Activated CD4-positive, alpha-beta T cell treated with anti-CD3 and anti-CD28 coated beads, Interleukin-2, amount 10 ng/mL, durations not matched to agents 24 days and 14 days (primary cell): ENCODE results near the gene MAST4. TPM values are rescaled to one million over a fixed set of nuclear protein-coding genes. Genes with fewer than 3 reads are reported as not detected.

ENCODE experiments used
- DNase-seq: peaks from one replicate; pipeline ENCODE4 v3.0.0; 2022
- H3K27ac Mint-ChIP-seq: one replicate; pipeline ENCODE4 v1.8.0; 2022; ENCODE audit warnings: mild to moderate bottlenecking, mixed read lengths
- H3K27me3 Mint-ChIP-seq: one replicate; pipeline ENCODE4 v1.8.0; 2022; ENCODE audit warnings: mixed read lengths
- H3K36me3 Mint-ChIP-seq: one replicate; pipeline ENCODE4 v1.8.0; 2022; ENCODE audit warnings: low read depth, mild to moderate bottlenecking, mixed read lengths
- H3K4me1 Mint-ChIP-seq: one replicate; pipeline ENCODE4 v1.8.0; 2021; ENCODE audit warnings: mixed read lengths
- H3K4me3 Mint-ChIP-seq: one replicate; pipeline ENCODE4 v1.8.0; 2022; ENCODE audit warnings: mild to moderate bottlenecking, moderate library complexity, mixed read lengths
- H3K9me3 Mint-ChIP-seq: one replicate; pipeline ENCODE4 v1.8.0; 2021; ENCODE audit warnings: mixed read lengths
- intact Hi-C: fragments of 100-400 bp; cut with micrococcal nuclease; formaldehyde crosslinking; loops from one replicate; pipeline ENCODE4 v1.15.1; 2023
- total RNA-seq: library from RNA; stranded (reverse); gene quantifications from 2 replicates; pipeline ENCODE4 v1.2.3, GENCODE V29; 2022

MAST4 gene
- total RNA-seq, 1 donor from 2014 or later: 16.1 TPM

- no peak overlapping the region for H3K27ac Mint-ChIP-seq
- DNase-seq: no peak
Observed at GRCh38 chr5:66704790-66705425, 108.7 kb downstream of the MAST4 start.

DNA sequence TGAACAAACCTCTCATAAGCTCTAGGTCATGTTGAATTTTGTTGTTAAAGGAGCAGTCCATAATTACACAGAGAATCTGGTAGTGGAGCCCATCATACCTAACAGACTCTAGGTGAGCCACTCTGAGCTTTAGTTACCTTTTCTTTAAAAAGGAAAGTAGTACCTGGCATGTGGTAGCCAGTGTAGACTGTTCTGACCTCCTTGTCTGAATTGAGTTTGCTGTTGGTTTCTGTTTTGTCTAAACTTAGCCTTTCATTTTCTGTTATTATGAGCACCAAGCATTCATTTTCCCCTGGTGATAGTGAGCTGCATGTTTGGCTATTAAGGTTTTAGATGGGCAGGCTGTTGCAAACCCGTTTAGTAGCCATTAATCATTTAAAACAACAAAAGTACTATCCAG lies 112.2 kb downstream of the MAST4 start:
- intact Hi-C loops: no loop called here
- no peak for DNase-seq
- Mint-ChIP-seq H3K9me3 (peaks cover 11% of the 10 kb centered on the region), H3K27me3 (peaks cover 6% of the 10 kb centered on the region), H3K36me3 (no peaks in the 10 kb centered on the region), H3K4me1 (peaks cover 3% of the 10 kb centered on the region), H3K4me3 (no peak overlapping the region), H3K27ac (no peak overlapping the region)

More at GRCh38 chr5:66704790-66705425, 108.7 kb downstream of the MAST4 start:
- intact Hi-C loops: no loop called here
- H3K4me1 Mint-ChIP-seq: peaks cover 3% of the 10 kb centered on the region
- peaks cover 4% of the 10 kb centered on the region for H3K27me3 Mint-ChIP-seq
- no peaks in the 10 kb centered on the region for H3K36me3 Mint-ChIP-seq
- no peak overlapping the region for H3K4me3 Mint-ChIP-seq
- peaks cover 5% of the 10 kb centered on the region for H3K9me3 Mint-ChIP-seq

- DNase-seq: no peak
- H3K9me3 Mint-ChIP-seq: peaks cover 11% of the 10 kb centered on the region
- intact Hi-C loops: no loop called here
- H3K27me3 Mint-ChIP-seq: peaks cover 5% of the 10 kb centered on the region
- H3K27ac Mint-ChIP-seq: no peak overlapping the region
- H3K4me3 Mint-ChIP-seq: no peak overlapping the region
- peaks cover 3% of the 10 kb centered on the region for H3K4me1 Mint-ChIP-seq
- H3K36me3 Mint-ChIP-seq: no peaks in the 10 kb centered on the region
Observed at GRCh38 chr5:66710557-66711088, 114.4 kb downstream of the MAST4 start.

GRCh38 chr5:66713998-66714397 lies 117.8 kb downstream of the MAST4 start:
- H3K27me3 Mint-ChIP-seq: peaks cover 8% of the 10 kb centered on the region
- intact Hi-C loops: no loop called here
- H3K27ac Mint-ChIP-seq: no peak overlapping the region
- peaks cover 7% of the 10 kb centered on the region for H3K9me3 Mint-ChIP-seq
- H3K4me1 Mint-ChIP-seq: no peaks in the 10 kb centered on the region
- no peak for DNase-seq
- no peak overlapping the region for H3K4me3 Mint-ChIP-seq
- no peaks in the 10 kb centered on the region for H3K36me3 Mint-ChIP-seq

- no peaks in the 10 kb centered on the region for H3K9me3 Mint-ChIP-seq
- no peak overlapping the region for H3K4me3 Mint-ChIP-seq
- DNase-seq: no peak
- H3K27ac Mint-ChIP-seq: no peak overlapping the region
- no peaks in the 10 kb centered on the region for H3K4me1 Mint-ChIP-seq
- H3K36me3 Mint-ChIP-seq: no peaks in the 10 kb centered on the region
- peaks cover 20% of the 10 kb centered on the region for H3K27me3 Mint-ChIP-seq
- intact Hi-C loops: no loop called here
Observed at GRCh38 chr5:66717455-66718373, 121.5 kb downstream of the MAST4 start.

DNA sequence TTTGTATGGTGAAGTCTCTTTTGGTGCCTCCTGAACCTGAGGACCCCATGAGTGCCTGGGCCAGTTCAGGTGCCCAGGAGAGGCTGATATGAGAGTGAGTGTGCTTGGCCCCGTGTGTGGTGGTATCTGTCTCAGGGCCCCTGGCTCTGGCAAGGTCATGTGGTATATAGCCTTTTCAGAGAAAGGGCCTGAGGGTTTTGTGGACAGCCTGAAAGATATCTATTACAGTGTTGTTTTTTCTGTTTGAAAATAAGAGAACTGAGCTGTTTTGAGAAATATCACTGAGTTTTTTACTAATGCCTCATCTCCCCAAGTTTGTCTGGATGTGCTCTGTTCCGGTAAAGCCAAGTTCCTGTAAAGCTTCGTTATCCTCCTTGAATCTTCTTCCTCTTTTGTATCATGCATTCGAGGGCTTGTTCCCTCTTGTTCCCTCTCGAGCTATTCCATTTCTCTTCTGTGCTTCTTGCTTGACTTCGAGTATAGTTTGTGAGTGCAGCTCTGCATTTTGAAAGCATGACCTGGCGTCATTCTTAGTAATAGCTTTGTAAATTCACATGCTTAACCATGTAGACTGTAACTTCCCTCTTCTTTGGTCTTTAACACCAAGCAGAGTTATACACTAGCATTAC lies 122.3 kb downstream of the MAST4 start:
- peaks cover 21% of the 10 kb centered on the region for H3K27me3 Mint-ChIP-seq
- no peak for DNase-seq
- no peak overlapping the region for H3K27ac Mint-ChIP-seq
- H3K4me1 Mint-ChIP-seq: no peaks in the 10 kb centered on the region
- H3K36me3 Mint-ChIP-seq: no peaks in the 10 kb centered on the region
- intact Hi-C loops: no loop called here
- no peak overlapping the region for H3K4me3 Mint-ChIP-seq
- H3K9me3 Mint-ChIP-seq: no peaks in the 10 kb centered on the region

DNA sequence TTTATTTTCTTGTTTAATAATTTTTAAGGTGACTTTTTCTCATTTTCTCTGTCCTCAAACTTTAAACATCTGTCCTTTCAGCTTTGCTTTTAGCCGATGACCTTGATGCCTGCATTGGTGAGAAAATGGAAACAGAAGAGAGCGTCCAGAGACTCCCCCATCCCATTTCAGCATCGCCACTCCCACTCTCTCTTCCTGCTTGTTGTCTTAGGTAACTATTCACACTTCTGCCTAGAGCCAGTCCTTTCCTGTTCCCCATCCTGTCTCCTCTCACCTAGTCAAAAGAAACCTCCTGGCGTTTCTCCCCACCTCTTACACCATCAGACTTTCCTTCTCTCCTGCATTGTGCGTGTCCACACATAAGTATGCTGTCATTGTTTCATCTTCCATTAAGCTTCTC lies 124.6 kb downstream of the MAST4 start:
- intact Hi-C loops: no loop called here
- Mint-ChIP-seq H3K27me3 (peaks cover 21% of the 10 kb centered on the region), H3K27ac (no peak overlapping the region), H3K4me3 (no peak overlapping the region), H3K36me3 (no peaks in the 10 kb centered on the region), H3K9me3 (no peaks in the 10 kb centered on the region), H3K4me1 (no peaks in the 10 kb centered on the region)
- DNase-seq: no peak

DNA sequence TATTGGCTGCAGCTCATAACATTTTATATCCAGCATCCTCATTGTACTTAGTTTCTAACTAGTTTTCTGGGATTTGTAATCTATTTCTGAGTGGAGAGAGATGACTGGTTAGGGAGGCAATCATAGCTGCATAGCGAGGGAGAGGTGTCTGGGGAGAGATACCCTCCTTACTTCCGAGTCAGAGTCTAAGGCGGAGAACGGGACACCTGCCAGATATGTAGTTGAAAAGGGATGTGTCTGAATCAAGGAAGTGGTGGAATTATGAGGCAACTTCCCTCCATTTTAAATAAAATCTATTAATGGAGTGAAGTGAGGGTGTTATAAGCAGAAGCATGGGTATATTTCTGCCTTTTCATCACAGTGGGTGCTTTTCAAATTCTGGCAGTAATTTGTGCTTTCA lies 126.5 kb downstream of the MAST4 start:
- Mint-ChIP-seq H3K27me3 (peaks cover 29% of the 10 kb centered on the region), H3K4me3 (no peak overlapping the region), H3K27ac (no peak overlapping the region), H3K36me3 (no peaks in the 10 kb centered on the region), H3K9me3 (no peaks in the 10 kb centered on the region), H3K4me1 (no peaks in the 10 kb centered on the region)
- no peak for DNase-seq
- intact Hi-C loops: no loop called here

GRCh38 chr5:66724349-66725139 lies 128.4 kb downstream of the MAST4 start:
- Mint-ChIP-seq H3K27me3 (peaks cover 28% of the 10 kb centered on the region), H3K27ac (no peak overlapping the region), H3K4me1 (no peaks in the 10 kb centered on the region), H3K4me3 (no peak overlapping the region), H3K9me3 (no peaks in the 10 kb centered on the region), H3K36me3 (no peaks in the 10 kb centered on the region)
- DNase-seq: no peak
- intact Hi-C loops: no loop called here

GRCh38 chr5:66727630-66728029 lies 131.4 kb downstream of the MAST4 start:
- peaks cover 30% of the 10 kb centered on the region for H3K27me3 Mint-ChIP-seq
- H3K36me3 Mint-ChIP-seq: no peaks in the 10 kb centered on the region
- no peak overlapping the region for H3K27ac Mint-ChIP-seq
- intact Hi-C loops: no loop called here
- no peak for DNase-seq
- H3K9me3 Mint-ChIP-seq: no peaks in the 10 kb centered on the region
- H3K4me3 Mint-ChIP-seq: no peak overlapping the region
- H3K4me1 Mint-ChIP-seq: no peaks in the 10 kb centered on the region

DNA sequence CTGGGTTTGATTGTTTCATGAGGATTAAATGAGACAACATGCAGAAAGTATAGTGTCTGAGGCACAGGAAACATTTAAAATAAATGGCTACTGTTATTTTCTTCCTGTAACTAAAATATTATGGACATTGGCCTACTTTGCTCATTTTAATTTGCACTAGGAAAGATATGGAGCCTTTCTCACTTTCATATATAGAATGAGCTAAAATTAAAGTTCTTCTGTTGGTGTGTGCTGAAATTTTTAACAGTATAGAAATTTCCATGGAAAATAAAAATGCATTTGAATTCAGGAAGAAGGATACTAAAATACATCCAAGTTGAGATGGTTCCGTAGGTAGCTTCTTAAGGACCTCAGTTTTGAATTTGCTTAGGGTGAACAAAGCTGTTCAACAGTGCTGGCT lies 131.9 kb downstream of the MAST4 start:
- Mint-ChIP-seq H3K27me3 (peaks cover 34% of the 10 kb centered on the region), H3K4me3 (no peak overlapping the region), H3K27ac (no peak overlapping the region), H3K9me3 (no peaks in the 10 kb centered on the region), H3K4me1 (no peaks in the 10 kb centered on the region), H3K36me3 (no peaks in the 10 kb centered on the region)
- intact Hi-C loops: no loop called here
- DNase-seq: no peak

GRCh38 chr5:66737096-66737495 lies 140.9 kb downstream of the MAST4 start:
- no peaks in the 10 kb centered on the region for H3K36me3 Mint-ChIP-seq
- H3K9me3 Mint-ChIP-seq: no peaks in the 10 kb centered on the region
- no peak for DNase-seq
- intact Hi-C loops: no loop called here
- H3K4me3 Mint-ChIP-seq: no peak overlapping the region
- H3K27me3 Mint-ChIP-seq: peaks cover 23% of the 10 kb centered on the region
- H3K4me1 Mint-ChIP-seq: no peaks in the 10 kb centered on the region
- H3K27ac Mint-ChIP-seq: no peak overlapping the region

DNA sequence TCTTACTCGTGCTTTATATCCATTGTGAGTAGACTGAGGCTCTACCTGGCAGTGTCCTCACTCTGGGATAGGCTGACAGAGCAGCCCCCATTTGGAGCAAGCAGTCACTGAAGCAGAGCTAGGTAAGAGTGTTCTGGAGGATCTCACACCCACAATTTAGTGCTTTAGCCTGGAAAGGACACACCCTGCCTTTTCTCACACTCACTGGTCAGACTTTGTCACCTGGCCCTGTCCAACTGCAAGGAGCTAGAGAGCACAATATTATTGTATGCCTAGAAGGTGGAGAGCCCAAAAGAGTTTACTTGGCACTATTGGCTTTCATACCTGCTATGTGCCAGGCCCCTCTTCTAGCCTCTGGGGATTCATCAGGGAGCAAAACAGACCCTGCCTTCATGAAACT lies 141.9 kb downstream of the MAST4 start:
- intact Hi-C loops: no loop called here
- H3K4me3 Mint-ChIP-seq: no peak overlapping the region
- H3K36me3 Mint-ChIP-seq: no peaks in the 10 kb centered on the region
- H3K27ac Mint-ChIP-seq: no peak overlapping the region
- peaks cover 17% of the 10 kb centered on the region for H3K27me3 Mint-ChIP-seq
- DNase-seq: no peak
- H3K9me3 Mint-ChIP-seq: no peaks in the 10 kb centered on the region
- H3K4me1 Mint-ChIP-seq: peaks cover 5% of the 10 kb centered on the region
